IMR-90 (cell line): ENCODE measurements around the gene TSTD1. TPM values are rescaled to one million over a fixed set of nuclear protein-coding genes. Genes with fewer than 3 reads are reported as not detected.

Experiments
- ATAC-seq: fragments of 200-7000 bp; cut with Tn5 transposase; 2 replicates; pipeline ENCODE4 v1.9.1; 2020; ENCODE audit warnings: low read depth, mild to moderate bottlenecking, moderate library complexity
- BruUV-seq: library from RNA; stranded (reverse); fragments of 400-500 nt; replicated peaks from 2 replicates; lab custom pipeline; 2021; lab: Mats Ljungman, UMichigan
- CTCF ChIA-PET: fragments of 300-600 bp; formaldehyde crosslinking; extraction: SDS; loops from one replicate; lab custom pipeline; 2021; ENCODE audit warnings: antibody characterized with exemption; lab: Yijun Ruan, JAX
- POLR2A ChIA-PET: fragments of 300-600 bp; sonication (Branson Sonifier 250); formaldehyde crosslinking; loops from one replicate; lab custom pipeline; 2022; ENCODE audit warnings: antibody characterized with exemption; ENCODE audit not compliant: unreplicated experiment; lab: Charles Lee
- DNase-seq: peaks from one replicate; pipeline ENCODE4 v3.0.0; 2013
- H2AFZ ChIP-seq: replicated peaks from 2 replicates; pipeline ENCODE3; 2013; ENCODE audit warnings: low read length, mild to moderate bottlenecking; ENCODE audit not compliant: poor library complexity
- H2AK5ac ChIP-seq: 2 replicates; pipeline ENCODE4 v1.6.1; 2013; ENCODE audit warnings: low read depth, low read length, inconsistent platforms
- H2AK9ac ChIP-seq: replicated peaks from 2 replicates; pipeline ENCODE3; 2013; ENCODE audit warnings: mild to moderate bottlenecking, low read depth, low read length, moderate library complexity; ENCODE audit not compliant: poor library complexity
- H2BK120ac ChIP-seq: 2 replicates; pipeline ENCODE4 v1.6.1; 2013; ENCODE audit warnings: low read depth, low read length, inconsistent platforms
- H2BK15ac ChIP-seq: 3 replicates; pipeline ENCODE4 v1.6.1; 2013; ENCODE audit warnings: low read depth, low read length, inconsistent platforms
- H2BK20ac ChIP-seq: 2 replicates; pipeline ENCODE4 v1.6.1; 2013; ENCODE audit warnings: low read depth, mild to moderate bottlenecking, inconsistent platforms, low read length, moderate library complexity
- H2BK5ac ChIP-seq: 2 replicates; pipeline ENCODE4 v1.6.1; 2013; ENCODE audit warnings: mild to moderate bottlenecking, low read depth, low read length, inconsistent platforms; ENCODE audit not compliant: poor library complexity, severe bottlenecking
- H3K14ac ChIP-seq: replicated peaks from 2 replicates; pipeline ENCODE4 v1.6.1; 2013; ENCODE audit warnings: low read depth, low read length, inconsistent platforms
- H3K18ac ChIP-seq: 2 replicates; pipeline ENCODE4 v1.6.1; 2013; ENCODE audit warnings: low read depth, low read length, control low read depth
- H3K23ac ChIP-seq: 2 replicates; pipeline ENCODE4 v1.6.1; 2013; ENCODE audit warnings: low read depth, low read length, inconsistent platforms
- H3K27ac ChIP-seq: 2 replicates; pipeline ENCODE4 v1.5.1; 2013; ENCODE audit warnings: mild to moderate bottlenecking, control low read depth, low read length; ENCODE audit not compliant: insufficient read depth
- H3K27me3 ChIP-seq: 2 replicates; pipeline ENCODE4 v1.6.1; 2013; ENCODE audit warnings: low read length; ENCODE audit not compliant: control insufficient read depth, insufficient read depth
- H3K36me3 ChIP-seq: 2 replicates; pipeline ENCODE4 v1.6.1; 2013; ENCODE audit warnings: low read length, mixed read lengths; ENCODE audit not compliant: control insufficient read depth, insufficient read depth
- H3K4ac ChIP-seq: 2 replicates; pipeline ENCODE4 v1.6.1; 2013; ENCODE audit warnings: low read depth, low read length, inconsistent platforms
- H3K4me1 ChIP-seq: 2 replicates; pipeline ENCODE4 v1.6.1; 2013; ENCODE audit warnings: low read length, mixed read lengths; ENCODE audit not compliant: control insufficient read depth, insufficient read depth
- H3K4me2 ChIP-seq: 2 replicates; pipeline ENCODE4 v1.6.1; 2013; ENCODE audit warnings: low read depth, mild to moderate bottlenecking, control low read depth, low read length, moderate library complexity
- H3K4me3 ChIP-seq: 2 replicates; pipeline ENCODE4 v1.5.1; 2013; ENCODE audit warnings: low read depth, mild to moderate bottlenecking, control low read depth, low read length, moderate library complexity; ENCODE audit not compliant: insufficient read depth
- H3K56ac ChIP-seq: 2 replicates; pipeline ENCODE4 v1.6.1; 2013; ENCODE audit warnings: low read length, inconsistent platforms; ENCODE audit not compliant: insufficient read depth; ENCODE audit errors: extremely low read depth
- H3K79me1 ChIP-seq, 2 experiments: 2 replicates each; pipeline ENCODE4 v1.6.1; 2013; ENCODE audit warnings: low read length in 2 of 2, inconsistent platforms in 1 of 2, low read depth in 1 of 2
- H3K9ac ChIP-seq: 2 replicates; pipeline ENCODE4 v1.6.1; 2013; ENCODE audit warnings: low read depth, low read length, control low read depth
- H3K9me1 ChIP-seq: 2 replicates; pipeline ENCODE4 v1.6.1; 2013; ENCODE audit warnings: low read length, inconsistent platforms; ENCODE audit not compliant: insufficient read depth
- H3K9me3 ChIP-seq: 2 replicates; pipeline ENCODE4 v1.6.1; 2013; ENCODE audit warnings: low read length; ENCODE audit not compliant: control insufficient read depth, insufficient read depth
- H4K20me1 ChIP-seq: 2 replicates; pipeline ENCODE4 v1.6.1; 2013; ENCODE audit warnings: low read length, inconsistent platforms; ENCODE audit not compliant: insufficient read depth
- H4K5ac ChIP-seq: 2 replicates; pipeline ENCODE4 v1.6.1; 2013; ENCODE audit warnings: mild to moderate bottlenecking, low read depth, low read length, control low read depth
- H4K8ac ChIP-seq, 2 experiments: 2 replicates each; pipeline ENCODE4 v1.6.1; 2013; ENCODE audit warnings: low read depth in 2 of 2, low read length in 2 of 2, control low read depth in 1 of 2, inconsistent platforms in 1 of 2
- H4K91ac ChIP-seq: 2 replicates; pipeline ENCODE4 v1.6.1; 2013; ENCODE audit warnings: low read depth, low read length, inconsistent platforms; ENCODE audit not compliant: insufficient read depth
- BHLHE40 ChIP-seq: fragments of 150-350 bp; IDR thresholded peaks from 2 replicates; pipeline ENCODE4 v1.6.1; 2016; ENCODE audit warnings: mild to moderate bottlenecking, low read depth, low read length
- CEBPB ChIP-seq: IDR thresholded peaks from 2 replicates; pipeline ENCODE4 v1.6.1; 2012; ENCODE audit warnings: low read depth, low read length, improper control_type of control experiment
- CHD1 ChIP-seq: IDR thresholded peaks from 2 replicates; pipeline ENCODE4 v1.6.1; 2012; ENCODE audit warnings: low read depth, low read length, improper control_type of control experiment
- MAFK ChIP-seq: IDR thresholded peaks from 2 replicates; pipeline ENCODE4 v1.6.1; 2012; ENCODE audit warnings: low read depth, low read length, improper control_type of control experiment
- MXI1 ChIP-seq: IDR thresholded peaks from 2 replicates; pipeline ENCODE4 v1.6.1; 2012; ENCODE audit warnings: low read depth, mild to moderate bottlenecking, low read length, moderate library complexity, borderline replicate concordance
- RAD21 ChIP-seq: IDR thresholded peaks from 2 replicates; pipeline ENCODE4 v1.6.1; 2012; ENCODE audit warnings: low read length, improper control_type of control experiment
- RCOR1 ChIP-seq: IDR thresholded peaks from 2 replicates; pipeline ENCODE4 v1.6.1; 2012; ENCODE audit warnings: mild to moderate bottlenecking, low read length, improper control_type of control experiment; ENCODE audit not compliant: insufficient replicate concordance
- WGBS, 2 experiments: methylation state at CpG; one replicate each; pipeline versions ENCODE4 v1.1.5 to v1.1.7; 2013; ENCODE audit warnings: missing lambda C conversion rate in 2 of 2; ENCODE audit not compliant: insufficient read length in 1 of 2; ENCODE audit errors: extremely low coverage in 2 of 2; 5-methylcytosine and 5-hydroxymethylcytosine counted together
- dilution Hi-C: fragments of 300-500 bp; cut with HindIII; formaldehyde crosslinking; loops from one replicate; pipeline ENCODE4 v1.14.3; 2018; ENCODE audit warnings: low sequenced_read_pairs; ENCODE audit not compliant: unreplicated experiment
- in situ Hi-C: fragments of 300-500 bp; cut with MboI; formaldehyde crosslinking; loops from 3 replicates; pipeline ENCODE4 v1.14.3; 2019; ENCODE audit warnings: low sequenced_read_pairs, inconsistent platforms, mixed read lengths
- intact Hi-C: fragments of 100-400 bp; cut with micrococcal nuclease; formaldehyde crosslinking; loops from 2 replicates; pipeline ENCODE4 v1.10.0; 2022
- polyA plus RNA-seq, 3 experiments: library from polyadenylated mRNA; depleted of rRNA; stranded (reverse); fragments of >200 nt; gene quantifications; 2 replicates each; pipeline ENCODE4 v1.2.3, GENCODE V29; 2012; ENCODE audit warnings: low replicate concordance in 1 of 3
- total RNA-seq: library from RNA; depleted of rRNA; stranded (reverse); fragments of >200 nt; gene quantifications from 2 replicates; pipeline ENCODE4 v1.2.3, GENCODE V29; 2012
- TF ChIP-seq, protein P1 (sequence below): fragments of 150-350 bp; IDR thresholded peaks from 2 replicates; pipeline ENCODE4 v1.6.1; 2017; ENCODE audit warnings: mild to moderate bottlenecking, antibody characterized with exemption, low read length, low read depth

The TSTD1 gene
- total and polyA plus RNA-seq, 2 of the 4 experiments (the other 2 are of a cell fraction): 0.21 TPM; not detected in 1

DNA sequence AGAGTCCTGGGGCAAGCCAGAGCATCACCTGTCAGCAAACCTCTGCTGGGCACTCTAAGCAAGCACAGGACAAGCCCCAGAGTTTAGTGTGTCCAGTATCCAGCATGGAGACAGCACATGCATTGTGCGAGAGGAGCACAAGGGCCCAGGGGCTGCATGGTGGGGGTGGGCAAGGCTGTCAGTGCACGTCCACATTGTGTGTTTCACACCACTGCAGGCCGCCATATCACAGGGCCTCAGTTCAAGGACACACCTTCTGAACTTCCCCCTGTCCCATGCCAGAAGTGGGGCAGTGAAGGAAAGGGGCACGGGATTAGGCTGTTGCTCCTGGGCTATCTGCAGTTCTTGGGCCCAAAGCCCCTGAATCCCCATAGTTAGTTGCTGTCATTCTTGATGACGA, 782 bp upstream of the TSTD1 start:
- no peak overlapping the region for H4K8ac ChIP-seq
- H3K9me3 ChIP-seq: no peaks in the 10 kb centered on the region
- no peak overlapping the region for H2BK20ac ChIP-seq
- H3K4me2 ChIP-seq: no peak overlapping the region
- dilution Hi-C loops (no loop called here), in situ Hi-C loops (no loop called here), intact Hi-C loops (no loop called here)
- BruUV-seq: TSS peak; percentile 76
- H3K23ac ChIP-seq: no peak overlapping the region
- no peak overlapping the region for H3K14ac ChIP-seq
- H3K27ac ChIP-seq: no peak overlapping the region
- no peak overlapping the region for H2AK5ac ChIP-seq
- no peak for ATAC-seq
- WGBS, 2 experiments: no CpG with 5 or more reads among the region's 5 CpGs
- H3K4me3 ChIP-seq: no peak overlapping the region
- no peak overlapping the region for H3K18ac ChIP-seq
- H4K20me1 ChIP-seq: no peaks in the 10 kb centered on the region; the same call in 1 of the 2 replicates
- H3K36me3 ChIP-seq: peaks cover 42% of the 10 kb centered on the region
- no peaks in the 10 kb centered on the region for H3K9me1 ChIP-seq
- H2BK120ac ChIP-seq: no peak overlapping the region
- DNase-seq: no peak
- no peak overlapping the region for H4K5ac ChIP-seq
- H2AK9ac ChIP-seq: no peak overlapping the region
- no peak overlapping the region for H3K4ac ChIP-seq
- ChIA-PET CTCF (no interaction called here), POLR2A (interaction anchor here (0.5 kb wide), 1 partner anchor 11 kb away, joined by 3 read pairs; no protein-coding TSS in a partner anchor)
- no peak for TF ChIP-seq MAFK
- no peak for TF ChIP-seq MXI1
- TF ChIP-seq RCOR1: no peak
- no peak for TF ChIP-seq CEBPB
- TF ChIP-seq, protein P1, sequence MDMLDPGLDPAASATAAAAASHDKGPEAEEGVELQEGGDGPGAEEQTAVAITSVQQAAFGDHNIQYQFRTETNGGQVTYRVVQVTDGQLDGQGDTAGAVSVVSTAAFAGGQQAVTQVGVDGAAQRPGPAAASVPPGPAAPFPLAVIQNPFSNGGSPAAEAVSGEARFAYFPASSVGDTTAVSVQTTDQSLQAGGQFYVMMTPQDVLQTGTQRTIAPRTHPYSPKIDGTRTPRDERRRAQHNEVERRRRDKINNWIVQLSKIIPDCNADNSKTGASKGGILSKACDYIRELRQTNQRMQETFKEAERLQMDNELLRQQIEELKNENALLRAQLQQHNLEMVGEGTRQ: no peak
- no peak for TF ChIP-seq BHLHE40
- no peak for TF ChIP-seq RAD21
- no peak for TF ChIP-seq CHD1
- H3K56ac ChIP-seq: no peak overlapping the region
- no peak overlapping the region for H2AFZ ChIP-seq
- H3K79me1 ChIP-seq: peaks cover 15 to 26% of the 10 kb centered on the region in 2 experiments
- no peak overlapping the region for H3K9ac ChIP-seq
- no peaks in the 10 kb centered on the region; the same call in 1 of the 2 replicates for H3K4me1 ChIP-seq
- no peak overlapping the region for H2BK5ac ChIP-seq
- no peak overlapping the region for H4K91ac ChIP-seq
- H2BK15ac ChIP-seq: no peak overlapping the region
- no peaks in the 10 kb centered on the region for H3K27me3 ChIP-seq
